Neural cell (in vitro differentiated cells): ENCODE results near the gene HLTF.

ENCODE experiments used
- CTCF ChIP-seq: fragments of 450-650 bp; IDR thresholded peaks from 2 replicates; pipeline ENCODE4 v1.5.1; 2014; ENCODE audit warnings: antibody characterized with exemption, mild to moderate bottlenecking, moderate library complexity; ENCODE audit not compliant: poor library complexity, severe bottlenecking
- MXI1 ChIP-seq: fragments of 450-650 bp; conservative IDR thresholded peaks from 2 replicates; pipeline ENCODE4 v1.6.1; 2014; ENCODE audit warnings: antibody characterized with exemption, mild to moderate bottlenecking; ENCODE audit not compliant: poor library complexity, severe bottlenecking
- TAF1 ChIP-seq: IDR thresholded peaks from 2 replicates; pipeline ENCODE4 v1.6.1; 2012; ENCODE audit warnings: low read depth

GRCh38 chr3:149120051-149120972, 34.0 kb upstream of the HLTF start:
- peak; percentile 77 for TF ChIP-seq CTCF
- no peak for TF ChIP-seq MXI1
- no peak for TF ChIP-seq TAF1
